Measurements from ENCODE around the gene KCTD10. TPM values are rescaled to one million over a fixed set of nuclear protein-coding genes. Genes with fewer than 3 reads are reported as not detected.

KCTD10 gene
- total RNA-seq, 1 experiment from 2014 or later = 44.7 TPM

DNA sequence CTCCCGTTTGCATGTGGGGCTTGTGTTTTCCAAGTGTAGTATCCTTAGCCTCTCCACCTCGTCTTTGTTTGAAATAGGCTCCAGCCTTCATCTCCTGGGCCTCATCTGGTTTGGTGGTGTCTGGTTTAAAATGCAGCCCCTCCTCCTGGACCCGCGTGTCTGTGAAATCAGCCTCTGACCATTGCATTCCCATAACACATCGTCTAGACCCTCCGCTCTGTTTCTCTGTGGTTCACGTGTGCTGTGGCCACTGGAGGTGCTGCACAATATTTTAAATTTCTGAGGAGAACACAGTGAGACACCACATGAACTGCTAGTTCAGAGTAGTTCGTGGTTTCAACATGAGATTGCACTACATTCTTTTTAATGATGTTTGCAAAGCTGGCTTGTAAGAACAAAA is 36.0 kb upstream of the KCTD10 start (continued):
- no peak for TF ChIP-seq PRDM15 (CRISPR knock-in tag; IDR thresholded peaks at IDR 0.05)
- TF ChIP-seq RELA (CRISPR knock-in tag; IDR thresholded peaks at IDR 0.05; ENCODE audit: borderline replicate concordance) = no peak
- no peak for TF ChIP-seq FOXP1 (CRISPR knock-in tag; IDR thresholded peaks at IDR 0.05; ENCODE audit: borderline replicate concordance)

GRCh38 chr12:109512608-109513007 is 35.5 kb upstream of the KCTD10 start:
- no peaks in the 10 kb centered on the region for H3K9me3 Mint-ChIP-seq
- DNase-seq (ENCODE audit: low spot score) = no peak
- H3K36me3 Mint-ChIP-seq = peaks cover 44% of the 10 kb centered on the region
- ChIA-PET CTCF (interaction anchor here (1.0 kb wide), 1 partner anchor 84 kb away, joined by 4 read pairs; no protein-coding TSS in a partner anchor), POLR2A (interaction anchor here (0.7 kb wide), 1 partner anchor 143 kb away, joined by 3 read pairs; no protein-coding TSS in a partner anchor)
- H3K4me1 Mint-ChIP-seq = no peaks in the 10 kb centered on the region
- no peak overlapping the region for H3K4me3 Mint-ChIP-seq
- no peak overlapping the region for H3K27ac Mint-ChIP-seq
- no peak for ATAC-seq
- H3K27me3 Mint-ChIP-seq (ENCODE audit: low read depth) = no peaks in the 10 kb centered on the region
- no peak for TF ChIP-seq ZNF425 (CRISPR knock-in tag; conservative IDR thresholded peaks at IDR 0.05)
- TF ChIP-seq FOXK1 (CRISPR knock-in tag; IDR thresholded peaks at IDR 0.05) = no peak

GRCh38 chr12:109510196-109510595 is 33.1 kb upstream of the KCTD10 start:
- no peaks in the 10 kb centered on the region for H3K9me3 Mint-ChIP-seq
- H3K4me3 Mint-ChIP-seq = no peak overlapping the region
- peaks cover 41% of the 10 kb centered on the region for H3K36me3 Mint-ChIP-seq
- H3K27ac Mint-ChIP-seq = no peak overlapping the region
- H3K4me1 Mint-ChIP-seq = no peaks in the 10 kb centered on the region
- CTCF ChIA-PET = interaction anchor here (0.8 to 1.3 kb wide), 2 partner anchors 9 to 82 kb away, joined by 3 to 4 read pairs; no protein-coding TSS in a partner anchor
- POLR2A ChIA-PET = no interaction called here
- ATAC-seq (no peak), DNase-seq (ENCODE audit: low spot score) (no peak)
- TF ChIP-seq FOXK1 (CRISPR knock-in tag; IDR thresholded peaks at IDR 0.05) = no peak
- TF ChIP-seq NR1H2 (CRISPR knock-in tag; IDR thresholded peaks at IDR 0.05) = no peak
- TF ChIP-seq ZNF232 (CRISPR knock-in tag; IDR thresholded peaks at IDR 0.05) = no peak
- TF ChIP-seq SMAD3 (CRISPR knock-in tag; IDR thresholded peaks at IDR 0.05; ENCODE audit: borderline replicate concordance) = no peak
- TF ChIP-seq ETV6 (CRISPR knock-in tag; IDR thresholded peaks at IDR 0.05) = no peak
- no peak for TF ChIP-seq NR2C2 (CRISPR knock-in tag; IDR thresholded peaks at IDR 0.05)
- no peak for TF ChIP-seq GABPB1 (CRISPR knock-in tag; IDR thresholded peaks at IDR 0.05)
- no peak for TF ChIP-seq TEAD1 (CRISPR knock-in tag; IDR thresholded peaks at IDR 0.05)
- TF ChIP-seq, protein P1, sequence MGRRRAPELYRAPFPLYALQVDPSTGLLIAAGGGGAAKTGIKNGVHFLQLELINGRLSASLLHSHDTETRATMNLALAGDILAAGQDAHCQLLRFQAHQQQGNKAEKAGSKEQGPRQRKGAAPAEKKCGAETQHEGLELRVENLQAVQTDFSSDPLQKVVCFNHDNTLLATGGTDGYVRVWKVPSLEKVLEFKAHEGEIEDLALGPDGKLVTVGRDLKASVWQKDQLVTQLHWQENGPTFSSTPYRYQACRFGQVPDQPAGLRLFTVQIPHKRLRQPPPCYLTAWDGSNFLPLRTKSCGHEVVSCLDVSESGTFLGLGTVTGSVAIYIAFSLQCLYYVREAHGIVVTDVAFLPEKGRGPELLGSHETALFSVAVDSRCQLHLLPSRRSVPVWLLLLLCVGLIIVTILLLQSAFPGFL (CRISPR knock-in tag; IDR thresholded peaks at IDR 0.05; ENCODE audit: borderline replicate concordance) = no peak
- TF ChIP-seq TCF7 (CRISPR knock-in tag; IDR thresholded peaks at IDR 0.05; ENCODE audit: low read depth) = no peak
- no peak for TF ChIP-seq ZNF423 (CRISPR knock-in tag; IDR thresholded peaks at IDR 0.05)
- no peak for TF ChIP-seq EMX1 (CRISPR knock-in tag; IDR thresholded peaks at IDR 0.05)
- TF ChIP-seq ZNF512 (CRISPR knock-in tag; IDR thresholded peaks at IDR 0.05; ENCODE audit: borderline replicate concordance) = no peak
- no peak for TF ChIP-seq MXD4 (CRISPR knock-in tag; IDR thresholded peaks at IDR 0.05; ENCODE audit: borderline replicate concordance)
- H3K27me3 Mint-ChIP-seq (ENCODE audit: low read depth) = no peaks in the 10 kb centered on the region
